ENCODE results near the gene MAP7. TPM values are rescaled to one million over a fixed set of nuclear protein-coding genes. Genes with fewer than 3 reads are reported as not detected.

Gene MAP7
- total RNA-seq, 2 experiments from 2014 or later, result 0.45 to 0.49 TPM

DNA sequence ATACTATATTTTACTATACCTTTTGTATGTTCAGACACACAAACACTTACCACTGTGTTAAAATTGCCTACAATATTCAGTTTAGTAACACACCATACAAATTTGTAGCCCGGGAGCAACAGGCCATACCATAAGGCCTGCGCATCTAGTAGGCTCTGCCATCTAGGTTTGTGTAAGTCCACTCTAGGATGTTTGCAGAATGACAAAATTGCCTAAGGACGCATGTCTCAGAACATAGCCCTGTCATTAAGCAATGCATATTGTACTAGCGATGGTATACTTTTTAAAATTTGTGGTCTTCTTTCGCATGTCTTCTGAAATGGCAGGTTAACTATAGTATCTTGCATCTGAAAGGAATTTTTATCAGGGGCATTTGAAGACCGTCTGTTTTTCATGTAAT, 26.6 kb upstream of the MAP7 start:
- TF ChIP-seq, protein P1, sequence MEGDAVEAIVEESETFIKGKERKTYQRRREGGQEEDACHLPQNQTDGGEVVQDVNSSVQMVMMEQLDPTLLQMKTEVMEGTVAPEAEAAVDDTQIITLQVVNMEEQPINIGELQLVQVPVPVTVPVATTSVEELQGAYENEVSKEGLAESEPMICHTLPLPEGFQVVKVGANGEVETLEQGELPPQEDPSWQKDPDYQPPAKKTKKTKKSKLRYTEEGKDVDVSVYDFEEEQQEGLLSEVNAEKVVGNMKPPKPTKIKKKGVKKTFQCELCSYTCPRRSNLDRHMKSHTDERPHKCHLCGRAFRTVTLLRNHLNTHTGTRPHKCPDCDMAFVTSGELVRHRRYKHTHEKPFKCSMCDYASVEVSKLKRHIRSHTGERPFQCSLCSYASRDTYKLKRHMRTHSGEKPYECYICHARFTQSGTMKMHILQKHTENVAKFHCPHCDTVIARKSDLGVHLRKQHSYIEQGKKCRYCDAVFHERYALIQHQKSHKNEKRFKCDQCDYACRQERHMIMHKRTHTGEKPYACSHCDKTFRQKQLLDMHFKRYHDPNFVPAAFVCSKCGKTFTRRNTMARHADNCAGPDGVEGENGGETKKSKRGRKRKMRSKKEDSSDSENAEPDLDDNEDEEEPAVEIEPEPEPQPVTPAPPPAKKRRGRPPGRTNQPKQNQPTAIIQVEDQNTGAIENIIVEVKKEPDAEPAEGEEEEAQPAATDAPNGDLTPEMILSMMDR (IDR thresholded peaks at IDR 0.05), result no peak
- Histone ChIP-seq H3K36me3 (ENCODE audit: insufficient read depth, low read length) (peaks cover 78% of the 10 kb centered on the region), H3K27ac (ENCODE audit: low read depth in 1 of 2, low read length in 2 of 2) (no peak overlapping the region), H3K4me1 (ENCODE audit: insufficient read depth, low read length) (no peaks in the 10 kb centered on the region), H3K27me3 (ENCODE audit: control insufficient read depth in 1 of 2, insufficient read depth in 2 of 2, low read length in 2 of 2) (no peaks in the 10 kb centered on the region), H3K9me3 (ENCODE audit: control insufficient read depth in 1 of 2, insufficient read depth in 1 of 2, low read length in 2 of 2) (peaks cover 1 to 4% of the 10 kb centered on the region in 2 experiments), H3K4me3 (ENCODE audit: low read length) (no peak overlapping the region)
- CTCF ChIA-PET, result no interaction called here
- ATAC-seq (ENCODE audit: poor library complexity), result no peak
- Mint-ChIP-seq H3K9me3 (peaks cover under 1% of the 10 kb centered on the region), H3K4me3 (no peak overlapping the region), H3K27me3 (no peaks in the 10 kb centered on the region), H3K4me1 (ENCODE audit: low read depth) (no peaks in the 10 kb centered on the region), H3K36me3 (ENCODE audit: low read depth) (peaks cover 89% of the 10 kb centered on the region), H3K27ac (no peak overlapping the region)
- POLR2A ChIA-PET, result no interaction called here
- DNase-seq, result no peak
- intact Hi-C loops (cut with DNase I, micrococcal nuclease), result no loop called here

DNA sequence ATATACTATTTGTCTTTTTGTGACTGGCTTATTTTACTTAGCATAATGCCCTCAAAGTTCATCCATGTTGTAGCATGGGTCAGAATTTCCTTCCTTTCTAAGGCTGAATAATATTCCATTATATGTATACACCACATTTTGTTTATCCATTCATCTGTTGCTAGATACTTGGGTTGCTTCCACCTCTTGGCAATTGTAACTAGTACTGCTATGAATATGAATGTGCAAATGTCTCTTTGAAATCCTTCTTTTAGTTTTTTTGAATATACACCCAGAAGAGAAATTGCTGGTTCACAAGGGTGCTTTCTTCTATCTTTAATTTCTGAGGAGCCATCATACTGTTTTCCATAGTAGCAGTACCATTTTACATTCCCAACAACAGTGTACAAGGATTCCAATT, 21.3 kb upstream of the MAP7 start:
- ATAC-seq (ENCODE audit: poor library complexity) (no peak), DNase-seq (no peak)
- H3K9me3 ChIP-seq (ENCODE audit: control insufficient read depth in 1 of 2, insufficient read depth in 1 of 2, low read length in 2 of 2), result peaks cover 4 to 11% of the 10 kb centered on the region in 2 experiments
- H3K36me3 Mint-ChIP-seq (ENCODE audit: low read depth), result peaks cover 75% of the 10 kb centered on the region
- H3K27me3 ChIP-seq (ENCODE audit: control insufficient read depth in 1 of 2, insufficient read depth in 2 of 2, low read length in 2 of 2), result no peaks in the 10 kb centered on the region
- H3K4me3 Mint-ChIP-seq, result no peak overlapping the region
- TF ChIP-seq, protein P1 (IDR thresholded peaks at IDR 0.05), result no peak
- no peak overlapping the region for H3K27ac ChIP-seq (ENCODE audit: low read depth in 1 of 2, low read length in 2 of 2)
- intact Hi-C loops (cut with DNase I, micrococcal nuclease), result no loop called here
- ChIA-PET POLR2A (no interaction called here), CTCF (no interaction called here)
- no peak overlapping the region for H3K4me3 ChIP-seq (ENCODE audit: low read length)
- no peak overlapping the region for H3K27ac Mint-ChIP-seq
- H3K9me3 Mint-ChIP-seq, result peaks cover 5% of the 10 kb centered on the region
- peaks cover 8% of the 10 kb centered on the region for H3K4me1 Mint-ChIP-seq (ENCODE audit: low read depth)
- H3K27me3 Mint-ChIP-seq, result no peaks in the 10 kb centered on the region
- H3K4me1 ChIP-seq (ENCODE audit: insufficient read depth, low read length), result no peaks in the 10 kb centered on the region
- peaks cover 57% of the 10 kb centered on the region for H3K36me3 ChIP-seq (ENCODE audit: insufficient read depth, low read length)

DNA sequence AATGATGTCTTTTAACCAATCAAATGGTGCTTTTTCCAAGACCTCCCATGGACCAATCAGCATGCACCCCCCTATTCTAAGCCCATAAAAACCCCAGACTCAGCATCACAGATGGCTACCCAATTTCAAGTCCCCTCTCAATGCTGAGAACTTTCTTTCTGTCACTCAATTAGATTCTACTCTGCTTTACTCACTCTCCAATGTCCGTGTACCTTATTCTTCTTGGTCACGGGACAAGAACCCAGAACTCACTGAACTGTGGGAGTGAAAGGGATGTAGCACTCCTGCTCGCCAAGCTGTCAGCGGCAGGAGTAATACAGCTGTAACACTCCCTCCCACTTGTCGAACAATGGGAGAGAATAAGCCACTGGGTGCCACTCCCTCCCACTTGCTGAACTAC, 20.8 kb upstream of the MAP7 start:
- H3K27me3 Mint-ChIP-seq, result no peaks in the 10 kb centered on the region
- no peak overlapping the region for H3K4me3 Mint-ChIP-seq
- ATAC-seq (ENCODE audit: poor library complexity) (no peak), DNase-seq (no peak)
- ChIA-PET POLR2A (no interaction called here), CTCF (no interaction called here)
- intact Hi-C loops (cut with DNase I, micrococcal nuclease), result no loop called here
- Histone ChIP-seq H3K27me3 (ENCODE audit: control insufficient read depth in 1 of 2, insufficient read depth in 2 of 2, low read length in 2 of 2) (no peaks in the 10 kb centered on the region), H3K36me3 (ENCODE audit: insufficient read depth, low read length) (peaks cover 57% of the 10 kb centered on the region), H3K4me3 (ENCODE audit: low read length) (no peak overlapping the region), H3K9me3 (ENCODE audit: control insufficient read depth in 1 of 2, insufficient read depth in 1 of 2, low read length in 2 of 2) (peaks cover 4 to 11% of the 10 kb centered on the region in 2 experiments), H3K27ac (ENCODE audit: low read depth in 1 of 2, low read length in 2 of 2) (no peak overlapping the region), H3K4me1 (ENCODE audit: insufficient read depth, low read length) (no peaks in the 10 kb centered on the region)
- H3K27ac Mint-ChIP-seq, result no peak overlapping the region
- TF ChIP-seq, protein P1 (IDR thresholded peaks at IDR 0.05), result no peak
- H3K4me1 Mint-ChIP-seq (ENCODE audit: low read depth), result peaks cover 8% of the 10 kb centered on the region
- H3K9me3 Mint-ChIP-seq, result peaks cover 5% of the 10 kb centered on the region
- H3K36me3 Mint-ChIP-seq (ENCODE audit: low read depth), result peaks cover 74% of the 10 kb centered on the region

All from CD4-positive, alpha-beta T cell (primary cell).